Epidermal melanocyte (primary cell): ENCODE results near the gene TYMP.

Source experiments
- DNase-seq: peaks from one replicate; pipeline ENCODE4 v3.0.0; 2011; ENCODE audit warnings: low spot score; ENCODE audit not compliant: insufficient read length

TYMP gene

DNA sequence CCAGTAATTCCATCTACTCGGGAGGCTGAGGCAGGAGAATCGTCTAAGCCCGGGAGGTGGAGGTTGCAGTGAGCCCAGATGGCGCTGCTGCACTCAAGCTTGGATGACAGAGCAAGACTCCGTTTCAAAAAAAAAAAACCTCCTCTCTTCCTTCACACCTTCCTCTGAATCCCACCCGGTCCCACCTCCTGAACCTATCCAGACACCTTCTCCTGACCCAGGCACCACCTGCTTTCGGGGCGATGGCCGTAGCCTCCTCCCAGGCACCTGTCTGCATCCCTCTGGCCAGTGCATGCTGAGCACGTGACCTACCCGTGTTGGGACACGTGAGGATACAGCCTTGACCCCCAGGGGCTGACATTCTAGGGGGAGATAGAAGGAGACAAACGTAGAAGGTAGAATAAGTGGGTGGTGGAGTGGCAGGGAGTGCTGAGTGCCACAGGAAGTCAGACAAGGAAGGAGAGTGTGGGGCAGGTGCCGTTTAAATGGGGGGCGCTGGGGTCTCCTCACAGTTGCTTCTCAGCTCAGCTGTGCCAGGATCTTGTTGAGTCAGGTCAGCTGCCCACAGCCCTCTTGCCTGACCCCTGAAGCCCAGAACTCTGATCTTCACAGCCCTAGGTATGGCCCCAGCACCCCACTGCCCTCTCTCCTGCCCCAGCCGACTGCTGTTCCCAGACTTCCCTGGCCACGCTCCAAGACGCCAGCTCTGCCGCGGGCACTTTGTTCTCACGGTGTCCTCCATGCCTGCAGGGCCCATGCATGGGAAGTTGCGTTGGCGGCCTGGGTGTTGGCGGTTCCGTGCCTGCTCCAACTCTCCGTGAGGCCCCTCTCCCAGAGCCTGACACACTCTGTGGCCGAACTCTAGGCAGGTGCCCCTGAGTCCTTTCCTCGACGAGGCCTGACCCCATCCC is 44.3 kb downstream of the TYMP start:
- DNase-seq: no peak

DNA sequence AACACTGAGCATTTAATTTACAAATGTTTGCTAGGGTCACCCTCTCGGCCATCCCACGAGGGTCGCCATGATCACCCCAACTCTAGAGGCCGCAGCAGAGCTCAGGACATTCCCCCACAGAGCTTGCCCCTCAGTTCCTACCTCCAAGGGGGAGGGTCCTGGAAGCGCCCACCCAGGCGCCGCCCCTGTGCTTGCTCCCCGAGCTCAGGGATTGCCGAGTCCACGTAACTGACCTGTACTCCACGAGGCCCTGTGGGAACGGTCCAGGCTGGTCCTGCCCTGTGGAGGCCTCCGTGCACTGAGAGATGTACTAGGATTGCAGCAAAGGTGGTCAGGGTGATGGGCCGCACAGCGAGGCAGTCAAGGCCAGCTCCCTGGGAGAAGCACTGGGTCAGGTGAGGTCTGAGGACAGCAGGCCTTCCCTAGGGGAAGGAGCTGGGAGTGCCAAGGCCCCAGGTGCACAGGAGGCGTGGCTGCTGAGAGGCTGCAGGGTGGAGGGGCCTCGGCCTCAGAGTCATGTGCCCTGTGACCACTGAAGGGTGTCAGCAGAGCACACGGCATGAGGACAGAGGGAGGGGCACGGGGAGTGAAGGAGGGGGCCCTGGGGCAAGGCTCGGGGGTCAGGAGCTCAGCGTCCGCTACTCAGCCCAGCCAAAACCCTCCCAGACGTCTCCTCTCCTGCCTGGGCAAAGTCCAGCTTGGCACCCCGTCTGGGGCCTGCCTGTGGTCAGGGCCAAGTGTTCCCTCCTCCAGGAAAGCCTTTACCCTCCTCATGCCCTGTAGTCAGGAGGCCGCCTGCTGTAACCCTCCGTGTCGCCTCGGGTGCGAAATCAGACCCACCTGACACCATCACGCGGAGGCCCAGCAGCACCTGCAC is 45.6 kb downstream of the TYMP start:
- DNase-seq: no peak

DNA sequence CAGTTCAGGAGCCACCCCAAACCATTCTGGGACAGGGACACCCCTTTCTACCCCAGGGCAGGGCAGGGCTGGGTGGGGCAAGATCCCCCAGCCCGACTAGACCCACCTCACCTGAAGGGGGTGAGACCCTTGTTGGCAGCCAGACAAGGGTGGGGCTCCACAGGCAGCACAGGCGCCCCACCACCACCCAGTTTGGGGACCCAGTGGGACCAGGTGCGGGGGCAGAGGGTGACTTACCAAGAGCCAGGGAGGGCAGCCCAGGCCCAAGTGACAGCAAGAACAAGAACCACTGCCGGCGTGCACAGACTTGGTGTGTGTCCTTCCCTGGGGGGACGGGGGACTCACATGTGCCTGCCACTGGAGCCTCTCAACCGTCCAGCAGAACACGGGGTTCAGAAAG is 46.3 kb downstream of the TYMP start:
- DNase-seq: no peak

DNA sequence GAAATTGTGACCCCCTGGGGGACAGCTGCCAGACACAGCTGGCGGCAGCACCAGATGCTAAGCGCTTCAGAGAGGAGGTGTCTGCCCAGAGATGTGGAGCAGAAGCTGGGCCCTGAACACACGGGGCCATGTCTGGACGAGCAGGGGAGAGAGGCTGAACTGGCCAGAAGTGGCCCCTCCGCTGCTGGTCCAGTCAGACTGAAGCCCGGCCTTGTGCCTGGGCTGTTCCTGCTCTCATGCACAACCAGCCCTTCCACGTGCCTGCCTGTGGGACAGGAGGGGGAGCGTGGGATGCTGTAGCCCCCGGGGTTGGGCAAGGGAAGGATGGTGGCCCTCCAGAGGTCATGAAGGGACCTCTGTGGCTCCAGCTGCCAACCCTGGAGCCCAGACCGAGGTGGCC is 46.7 kb downstream of the TYMP start:
- DNase-seq: no peak

DNA sequence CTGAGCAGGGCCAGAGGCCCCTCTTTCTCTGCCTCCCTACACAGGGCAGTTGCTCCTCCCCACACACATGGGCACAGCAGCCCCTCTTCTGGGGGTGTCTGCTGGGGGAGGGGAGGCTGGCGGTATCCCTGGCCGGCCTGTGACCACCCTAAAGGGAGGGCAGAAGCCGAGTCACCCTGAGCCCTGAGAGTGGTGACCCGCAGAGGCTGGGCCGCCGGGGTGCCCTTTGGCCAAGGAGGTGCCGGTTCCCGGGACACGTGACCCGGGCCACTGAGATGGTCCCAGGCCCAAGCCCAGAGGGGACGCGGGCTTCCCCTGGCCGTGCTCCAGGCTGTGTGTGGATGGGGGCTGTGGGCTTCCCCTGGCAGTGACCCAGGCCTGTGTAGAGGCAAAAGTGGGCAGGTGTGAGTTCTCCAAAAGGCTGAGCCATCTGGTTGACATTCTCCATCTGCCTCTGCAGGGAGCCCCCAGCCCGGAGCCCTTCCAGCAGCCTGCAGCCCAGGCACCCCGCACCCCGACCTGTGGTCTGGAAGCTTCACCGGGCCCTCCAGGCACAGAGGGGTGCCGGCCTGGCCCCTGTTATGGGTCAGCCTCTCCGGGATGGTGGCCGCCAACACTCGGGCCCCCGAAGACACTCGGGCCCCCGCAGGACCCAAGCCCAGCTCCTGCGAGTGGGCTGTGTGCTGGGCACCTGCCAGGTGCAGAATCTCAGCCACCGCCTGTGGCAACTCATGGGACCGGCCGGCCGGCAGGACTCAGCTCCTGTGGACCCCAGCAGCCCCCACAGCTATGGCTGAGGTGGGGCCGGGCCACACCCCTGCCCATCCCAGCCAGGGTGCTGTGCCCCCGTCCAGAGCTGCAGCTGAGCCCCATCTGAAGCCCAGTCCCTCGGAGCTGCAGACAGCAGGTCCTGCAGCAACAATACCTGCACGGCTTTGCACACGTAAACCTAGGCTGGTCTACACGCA is 47.4 kb downstream of the TYMP start:
- DNase-seq: no peak

DNA sequence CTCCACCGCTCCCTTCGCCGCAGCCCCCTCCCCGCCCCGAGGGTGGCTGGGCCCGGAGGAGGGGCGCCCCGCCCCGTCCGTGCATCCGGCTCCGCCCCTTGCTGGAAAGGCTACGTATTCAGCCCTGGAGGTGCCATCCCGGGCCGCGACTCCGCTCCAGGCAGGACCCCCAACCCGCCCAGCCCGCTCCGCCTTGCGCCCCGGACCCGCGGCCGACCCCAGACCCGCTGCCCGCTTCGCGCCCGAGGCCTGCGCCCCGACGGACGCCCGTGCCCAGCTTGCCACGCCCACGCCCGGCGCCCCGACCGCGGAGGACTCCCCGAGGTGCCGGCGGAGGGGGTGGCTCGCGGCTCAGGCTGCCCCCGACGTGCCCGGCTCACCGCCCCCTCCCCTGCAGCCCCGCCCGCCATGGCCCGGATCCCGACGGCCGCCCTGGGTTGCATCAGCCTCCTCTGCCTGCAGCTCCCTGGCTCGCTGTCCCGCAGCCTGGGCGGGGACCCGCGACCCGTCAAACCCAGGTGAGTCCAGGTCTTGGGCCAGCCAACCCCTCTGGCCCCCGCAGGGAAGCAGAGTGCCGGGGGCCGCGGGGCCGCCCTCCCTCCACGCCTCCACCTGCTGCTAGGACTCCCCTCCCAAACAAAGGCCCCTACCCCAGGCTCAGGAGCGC is 48.2 kb downstream of the TYMP start, which contains the start of gene ADM2:
Gene ADM2, plus strand, starts transcription at position 104 of the 667 bp plus-strand sequence. Its CDS starts 305 bp downstream, at position 409.
- no peak for DNase-seq

DNA sequence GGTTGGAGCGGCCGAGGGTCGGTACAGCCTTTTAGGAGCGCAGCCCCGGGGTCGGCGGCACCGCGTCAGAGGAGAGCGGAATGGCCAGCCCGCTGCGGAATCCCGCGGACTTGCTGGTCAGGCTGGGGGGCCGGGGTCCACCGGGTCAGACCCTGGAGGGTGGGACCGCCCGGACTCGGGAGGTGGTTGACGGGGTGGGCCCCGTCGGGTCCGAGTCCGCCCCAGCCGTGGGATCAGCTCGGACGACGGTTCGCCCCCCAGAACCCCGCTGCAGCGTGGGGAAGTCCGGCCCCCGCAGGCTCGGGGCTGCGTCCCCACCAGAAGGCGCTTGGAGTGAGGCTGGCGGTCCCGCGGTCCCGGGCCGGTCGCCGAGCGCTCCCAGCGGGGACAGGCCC is 48.8 kb downstream of the TYMP start:
- no peak for DNase-seq

DNA sequence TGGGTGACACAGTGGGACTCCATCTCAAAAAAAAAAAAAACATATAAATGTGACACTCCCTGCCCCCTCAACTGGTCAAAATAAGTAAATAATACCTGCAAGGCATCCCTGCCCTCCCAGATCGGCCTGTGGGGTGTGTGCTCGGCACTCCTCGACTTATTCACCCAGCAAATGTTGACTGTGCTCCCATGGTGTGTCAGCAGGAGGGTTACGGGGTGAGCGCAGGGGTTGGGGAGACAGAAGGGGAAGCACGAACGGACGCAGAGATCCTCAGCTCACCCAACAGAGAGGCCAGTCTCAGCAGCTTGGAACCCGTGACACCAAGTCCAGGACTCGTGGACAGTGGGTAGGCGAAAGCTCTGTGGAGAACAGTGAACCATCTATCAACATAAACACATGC is 50.1 kb downstream of the TYMP start:
- DNase-seq: no peak

DNA sequence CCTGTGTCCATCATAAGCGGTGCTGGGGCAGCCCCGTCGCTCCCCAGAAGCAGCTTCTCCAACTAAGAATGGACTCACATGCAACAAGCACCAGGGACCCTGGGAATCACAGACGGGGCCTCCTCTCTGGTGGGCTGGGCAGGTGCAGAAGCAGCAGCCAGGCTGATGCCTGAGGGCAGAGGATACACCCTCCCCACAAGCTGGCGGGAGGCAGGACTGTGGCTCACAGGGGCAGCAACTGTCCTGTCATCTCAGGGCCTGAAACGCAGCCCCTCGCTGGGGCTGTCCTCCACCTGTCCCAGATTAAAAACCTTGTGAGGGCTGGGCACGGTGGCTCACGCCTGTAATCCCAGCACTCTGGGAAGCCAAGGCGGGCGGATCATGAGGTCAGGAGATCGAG is 51.9 kb downstream of the TYMP start:
- DNase-seq: no peak

DNA sequence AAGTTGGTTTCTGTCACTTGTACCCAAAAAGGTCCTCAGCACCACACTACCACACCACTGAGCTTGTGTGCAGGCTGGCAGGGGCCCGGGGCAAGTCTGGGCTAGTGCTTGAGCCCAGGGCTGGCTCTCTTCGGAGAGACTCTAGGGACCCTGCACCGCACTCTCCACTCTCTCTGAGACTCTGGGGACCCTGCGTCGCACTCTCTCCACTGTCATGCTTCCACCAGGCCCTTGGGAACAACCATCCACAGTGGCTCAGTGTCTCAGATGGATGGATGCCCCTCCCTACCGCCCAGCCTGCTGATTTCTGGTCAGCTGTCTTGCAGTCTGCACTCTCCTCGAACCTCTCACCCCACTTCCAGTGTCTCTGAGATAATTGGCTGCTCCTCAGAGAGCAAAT is 52.9 kb downstream of the TYMP start:
- DNase-seq: no peak
